Neural cell (in vitro differentiated cells): ENCODE results near the gene USP12. TPM values are rescaled to one million over a fixed set of nuclear protein-coding genes. Genes with fewer than 3 reads are reported as not detected.

ENCODE experiments used
- H2AFZ ChIP-seq: fragments of 200-600, 300-800 bp; sonication (generic), shearing (Covaris generic); 2 replicates; pipeline ENCODE4 v1.6.0; 2014; ENCODE audit warnings: low read depth, mild to moderate bottlenecking, antibody characterized with exemption, low read length, moderate library complexity
- H3F3A ChIP-seq: fragments of 200-600 bp; shearing (Covaris generic); 2 replicates; pipeline ENCODE4 v1.6.1; 2016; ENCODE audit warnings: mild to moderate bottlenecking, moderate library complexity, mixed read lengths, antibody characterized with exemption, low read length; ENCODE audit not compliant: insufficient read depth, poor library complexity, severe bottlenecking
- H3K27ac ChIP-seq: fragments of 200-600, 300-800 bp; sonication (generic), shearing (Covaris generic); 2 replicates; pipeline ENCODE4 v1.5.1; 2014; ENCODE audit warnings: mild to moderate bottlenecking, low read length, moderate library complexity
- H3K27me3 ChIP-seq: fragments of 300-800, 200-600 bp; sonication (generic), shearing (Covaris generic); 2 replicates; pipeline ENCODE4 v1.6.0; 2014; ENCODE audit warnings: mild to moderate bottlenecking, low read depth, low read length, moderate library complexity; ENCODE audit not compliant: insufficient read depth
- H3K36me3 ChIP-seq: fragments of 300-800, 200-600 bp; sonication (generic), shearing (Covaris generic); 2 replicates; pipeline ENCODE4 v1.5.1; 2014; ENCODE audit warnings: mild to moderate bottlenecking, antibody characterized with exemption, low read length, moderate library complexity; ENCODE audit not compliant: insufficient read depth
- H3K4me2 ChIP-seq: fragments of 300-800, 200-600 bp; sonication (generic), shearing (Covaris generic); 2 replicates; pipeline ENCODE4 v1.6.0; 2014; ENCODE audit warnings: mild to moderate bottlenecking, low read length
- H3K4me3 ChIP-seq: fragments of 300-800, 200-600 bp; sonication (generic), shearing (Covaris generic); 2 replicates; pipeline ENCODE4 v1.5.1; 2014; ENCODE audit warnings: mild to moderate bottlenecking, low read length, moderate library complexity
- H3K79me2 ChIP-seq: fragments of 200-600 bp; shearing (Covaris generic); replicated peaks from 2 replicates; pipeline ENCODE4 v1.6.0; 2014; ENCODE audit warnings: mild to moderate bottlenecking, low read length, moderate library complexity; ENCODE audit not compliant: insufficient read depth
- H3K9ac ChIP-seq: fragments of 300-800, 200-600 bp; sonication (generic), shearing (Covaris generic); 2 replicates; pipeline ENCODE4 v1.6.1; 2016; ENCODE audit warnings: mild to moderate bottlenecking, low read length, mixed read lengths
- H3K9me2 ChIP-seq: fragments of 200-600 bp; shearing (Covaris generic); 2 replicates; pipeline ENCODE4 v1.6.1; 2016; ENCODE audit warnings: mild to moderate bottlenecking, low read length, mixed read lengths; ENCODE audit not compliant: insufficient read depth
- H3K9me3 ChIP-seq: fragments of 200-600, 300-800 bp; sonication (generic), shearing (Covaris generic); 2 replicates; pipeline ENCODE4 v1.6.1; 2016; ENCODE audit warnings: mild to moderate bottlenecking, mixed run types, low read length, moderate library complexity, mixed read lengths
- H4K20me1 ChIP-seq: fragments of 200-600 bp; shearing (Covaris generic); 2 replicates; pipeline ENCODE4 v1.6.1; 2016; ENCODE audit warnings: mild to moderate bottlenecking, mixed run types; ENCODE audit not compliant: insufficient read depth
- EZH2 ChIP-seq: fragments of 200-600, 300-800 bp; shearing (Covaris generic), sonication (generic); IDR thresholded peaks from 2 replicates; pipeline ENCODE4 v1.6.1; 2014; ENCODE audit warnings: antibody characterized with exemption, low read length, borderline replicate concordance, mild to moderate bottlenecking; ENCODE audit not compliant: insufficient read depth, poor library complexity, severe bottlenecking
- MXI1 ChIP-seq: fragments of 450-650 bp; conservative IDR thresholded peaks from 2 replicates; pipeline ENCODE4 v1.6.1; 2014; ENCODE audit warnings: antibody characterized with exemption, mild to moderate bottlenecking; ENCODE audit not compliant: poor library complexity, severe bottlenecking
- POLR2AphosphoS5 ChIP-seq: IDR thresholded peaks from 2 replicates; pipeline ENCODE4 v1.6.1; 2012
- RAD21 ChIP-seq: fragments of 450-650 bp; conservative IDR thresholded peaks from 2 replicates; pipeline ENCODE4 v1.6.1; 2014; ENCODE audit warnings: antibody characterized with exemption, mild to moderate bottlenecking, moderate library complexity
- SMC3 ChIP-seq: fragments of 450-650 bp; conservative IDR thresholded peaks from 2 replicates; pipeline ENCODE4 v1.6.1; 2014; ENCODE audit warnings: antibody characterized with exemption, mild to moderate bottlenecking, moderate library complexity; ENCODE audit not compliant: poor library complexity
- TAF1 ChIP-seq: IDR thresholded peaks from 2 replicates; pipeline ENCODE4 v1.6.1; 2012; ENCODE audit warnings: low read depth
- polyA plus RNA-seq: library from polyadenylated mRNA; depleted of rRNA; stranded (reverse); fragments of >200 nt; gene quantifications from 2 replicates; pipeline ENCODE4 v1.2.3, GENCODE V29; 2014
- TF ChIP-seq, protein P1 (sequence below): fragments of 450-650 bp; IDR thresholded peaks from 2 replicates; pipeline ENCODE4 v1.5.1; 2014; ENCODE audit warnings: antibody characterized with exemption, mild to moderate bottlenecking, moderate library complexity; ENCODE audit not compliant: poor library complexity, severe bottlenecking
- TF ChIP-seq, protein P2 (sequence below): IDR thresholded peaks from 2 replicates; pipeline ENCODE4 v1.6.1; 2012; ENCODE audit warnings: borderline replicate concordance

The USP12 gene
- polyA plus RNA-seq, 1 donor from 2014 or later = 26.2 TPM

DNA sequence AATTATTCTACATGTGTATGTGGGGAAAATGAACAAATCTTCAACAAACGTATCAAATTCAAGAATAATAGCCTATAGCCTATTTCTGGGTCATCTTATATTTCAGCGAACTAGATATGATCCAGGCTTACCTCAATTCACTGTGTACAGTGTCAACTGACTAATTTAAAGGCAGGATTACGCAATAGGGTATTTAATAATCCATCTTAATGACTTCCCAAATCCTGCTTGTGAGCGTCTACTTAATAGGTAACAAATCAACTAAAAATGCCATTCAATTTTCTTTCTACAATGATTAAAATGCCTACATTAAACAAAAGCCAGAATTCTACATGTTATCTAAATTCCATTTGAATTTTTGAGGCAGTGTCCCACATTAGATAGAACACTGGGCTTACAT, 67.0 kb downstream of the USP12 start:
- Histone ChIP-seq H2AFZ (no peak overlapping the region), H4K20me1 (no peaks in the 10 kb centered on the region), H3K36me3 (no peaks in the 10 kb centered on the region), H3K9ac (no peak overlapping the region), H3K9me3 (no peaks in the 10 kb centered on the region), H3K27me3 (no peaks in the 10 kb centered on the region), H3K4me3 (no peak overlapping the region), H3F3A (no peaks in the 10 kb centered on the region), H3K79me2 (no peaks in the 10 kb centered on the region), H3K4me2 (no peak overlapping the region), H3K27ac (no peak overlapping the region), H3K9me2 (no peaks in the 10 kb centered on the region)
- TF ChIP-seq MXI1 = no peak
- TF ChIP-seq, protein P1, sequence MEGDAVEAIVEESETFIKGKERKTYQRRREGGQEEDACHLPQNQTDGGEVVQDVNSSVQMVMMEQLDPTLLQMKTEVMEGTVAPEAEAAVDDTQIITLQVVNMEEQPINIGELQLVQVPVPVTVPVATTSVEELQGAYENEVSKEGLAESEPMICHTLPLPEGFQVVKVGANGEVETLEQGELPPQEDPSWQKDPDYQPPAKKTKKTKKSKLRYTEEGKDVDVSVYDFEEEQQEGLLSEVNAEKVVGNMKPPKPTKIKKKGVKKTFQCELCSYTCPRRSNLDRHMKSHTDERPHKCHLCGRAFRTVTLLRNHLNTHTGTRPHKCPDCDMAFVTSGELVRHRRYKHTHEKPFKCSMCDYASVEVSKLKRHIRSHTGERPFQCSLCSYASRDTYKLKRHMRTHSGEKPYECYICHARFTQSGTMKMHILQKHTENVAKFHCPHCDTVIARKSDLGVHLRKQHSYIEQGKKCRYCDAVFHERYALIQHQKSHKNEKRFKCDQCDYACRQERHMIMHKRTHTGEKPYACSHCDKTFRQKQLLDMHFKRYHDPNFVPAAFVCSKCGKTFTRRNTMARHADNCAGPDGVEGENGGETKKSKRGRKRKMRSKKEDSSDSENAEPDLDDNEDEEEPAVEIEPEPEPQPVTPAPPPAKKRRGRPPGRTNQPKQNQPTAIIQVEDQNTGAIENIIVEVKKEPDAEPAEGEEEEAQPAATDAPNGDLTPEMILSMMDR = no peak

DNA sequence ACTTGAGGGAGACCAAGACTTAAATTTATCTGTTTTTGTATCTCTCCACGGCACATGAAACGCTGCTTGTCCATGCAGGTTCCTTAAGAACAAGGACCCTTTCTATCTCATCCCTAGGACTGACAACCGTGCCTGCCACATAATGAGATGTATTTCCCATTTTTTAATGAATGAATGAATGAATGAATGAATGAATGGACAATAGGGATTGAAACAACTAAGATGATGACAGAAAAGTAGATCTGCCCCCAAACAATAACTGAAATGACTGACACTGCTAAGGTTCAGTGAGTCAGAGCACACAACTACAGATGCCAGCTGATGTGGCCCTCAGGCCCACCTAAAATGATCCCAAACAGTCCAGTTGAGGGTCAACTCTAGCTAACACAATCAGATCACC, 69.8 kb downstream of the USP12 start:
- H3K27me3 ChIP-seq = no peaks in the 10 kb centered on the region
- H3K9me3 ChIP-seq = no peaks in the 10 kb centered on the region
- H3K9me2 ChIP-seq = no peaks in the 10 kb centered on the region
- H3K27ac ChIP-seq = no peak overlapping the region
- no peak overlapping the region for H3K4me2 ChIP-seq
- H3K9ac ChIP-seq = no peak overlapping the region
- H2AFZ ChIP-seq = no peak overlapping the region
- no peaks in the 10 kb centered on the region for H3F3A ChIP-seq
- no peaks in the 10 kb centered on the region for H3K79me2 ChIP-seq
- TF ChIP-seq, protein P1 = no peak
- TF ChIP-seq, protein P2, sequence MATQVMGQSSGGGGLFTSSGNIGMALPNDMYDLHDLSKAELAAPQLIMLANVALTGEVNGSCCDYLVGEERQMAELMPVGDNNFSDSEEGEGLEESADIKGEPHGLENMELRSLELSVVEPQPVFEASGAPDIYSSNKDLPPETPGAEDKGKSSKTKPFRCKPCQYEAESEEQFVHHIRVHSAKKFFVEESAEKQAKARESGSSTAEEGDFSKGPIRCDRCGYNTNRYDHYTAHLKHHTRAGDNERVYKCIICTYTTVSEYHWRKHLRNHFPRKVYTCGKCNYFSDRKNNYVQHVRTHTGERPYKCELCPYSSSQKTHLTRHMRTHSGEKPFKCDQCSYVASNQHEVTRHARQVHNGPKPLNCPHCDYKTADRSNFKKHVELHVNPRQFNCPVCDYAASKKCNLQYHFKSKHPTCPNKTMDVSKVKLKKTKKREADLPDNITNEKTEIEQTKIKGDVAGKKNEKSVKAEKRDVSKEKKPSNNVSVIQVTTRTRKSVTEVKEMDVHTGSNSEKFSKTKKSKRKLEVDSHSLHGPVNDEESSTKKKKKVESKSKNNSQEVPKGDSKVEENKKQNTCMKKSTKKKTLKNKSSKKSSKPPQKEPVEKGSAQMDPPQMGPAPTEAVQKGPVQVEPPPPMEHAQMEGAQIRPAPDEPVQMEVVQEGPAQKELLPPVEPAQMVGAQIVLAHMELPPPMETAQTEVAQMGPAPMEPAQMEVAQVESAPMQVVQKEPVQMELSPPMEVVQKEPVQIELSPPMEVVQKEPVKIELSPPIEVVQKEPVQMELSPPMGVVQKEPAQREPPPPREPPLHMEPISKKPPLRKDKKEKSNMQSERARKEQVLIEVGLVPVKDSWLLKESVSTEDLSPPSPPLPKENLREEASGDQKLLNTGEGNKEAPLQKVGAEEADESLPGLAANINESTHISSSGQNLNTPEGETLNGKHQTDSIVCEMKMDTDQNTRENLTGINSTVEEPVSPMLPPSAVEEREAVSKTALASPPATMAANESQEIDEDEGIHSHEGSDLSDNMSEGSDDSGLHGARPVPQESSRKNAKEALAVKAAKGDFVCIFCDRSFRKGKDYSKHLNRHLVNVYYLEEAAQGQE = no peak
- TF ChIP-seq SMC3 (no peak), TAF1 (no peak), RAD21 (no peak), POLR2AphosphoS5 (no peak), EZH2 (no peak)
- H3K36me3 ChIP-seq = no peaks in the 10 kb centered on the region
- H4K20me1 ChIP-seq = no peaks in the 10 kb centered on the region
- H3K4me3 ChIP-seq = no peak overlapping the region
